Measurements from ENCODE around the gene TAOK2. TPM values are rescaled to one million over a fixed set of nuclear protein-coding genes. Genes with fewer than 3 reads are reported as not detected.
"Not testable (repeated sequence)": the region's sequence is repeated elsewhere in the genome, so short reads cannot be mapped to it uniquely, and the experiment has no call there.

The TAOK2 gene
- total RNA-seq, 4 donors from 2014 or later, result 51.3 to 88.8 (median 66.0) TPM

DNA sequence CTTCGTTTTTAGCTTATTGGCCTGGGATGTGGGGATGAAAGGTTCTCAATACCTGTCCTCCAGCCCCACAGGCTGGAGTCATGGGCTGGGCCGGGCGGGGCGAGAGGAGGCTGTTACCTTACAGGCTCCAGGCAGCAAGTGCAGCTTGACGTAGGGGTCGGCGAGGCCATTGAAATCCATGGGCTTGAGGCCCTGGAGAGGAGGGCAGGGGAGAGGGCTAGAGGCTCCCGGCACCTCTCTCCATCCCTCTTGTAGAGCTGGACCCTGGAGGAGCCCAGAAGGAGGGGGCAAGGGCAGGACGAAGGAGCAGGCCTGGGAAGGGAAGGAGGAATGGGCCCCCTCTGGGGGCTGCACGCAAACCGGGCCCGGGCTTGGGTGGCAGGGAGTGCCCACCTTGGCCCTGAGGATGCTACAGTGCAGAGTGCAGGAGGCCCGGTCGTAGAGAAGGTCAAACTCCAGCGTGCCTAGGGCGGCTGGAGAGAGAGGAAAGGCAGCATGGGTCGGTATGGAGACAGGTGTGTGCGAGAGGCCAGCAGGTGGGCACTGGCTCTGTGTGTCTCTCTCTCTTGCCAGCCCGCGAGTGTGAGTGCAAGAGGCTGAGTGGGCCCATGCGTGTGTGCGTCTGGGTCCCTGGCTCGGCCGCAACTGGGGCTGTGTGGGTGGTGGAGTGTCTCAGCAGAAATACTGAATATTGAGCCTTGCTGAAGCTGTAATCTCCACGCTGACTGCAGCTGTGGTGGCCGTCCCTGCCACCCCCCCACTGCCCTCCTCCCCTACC is 35.6 kb downstream of the TAOK2 start:
- no peak overlapping the region for H3K4me3 ChIP-seq
- DNase-seq (ENCODE audit: low spot score in 2 of 2), result no peak
- WGBS, 2 donors, result 44 to 53% methylated on average over 25 of the region's 26 CpGs
- no peak overlapping the region for H3K27ac ChIP-seq
- peaks cover 0 to 38% (median 12%) of the 10 kb centered on the region in 4 donors for H3K4me1 ChIP-seq
- no peaks in the 10 kb centered on the region for H3K9me3 ChIP-seq
- H3K27me3 ChIP-seq, result peaks cover 0 to 41% of the 10 kb centered on the region in 2 donors
- H3K36me3 ChIP-seq, result peaks cover 0 to 20% (median 0%) of the 10 kb centered on the region in 3 donors
- no peak for TF ChIP-seq POLR2A (IDR thresholded peaks at IDR 0.05)
- no peak for TF ChIP-seq EP300 (IDR thresholded peaks at IDR 0.05)
- TF ChIP-seq, protein P1, sequence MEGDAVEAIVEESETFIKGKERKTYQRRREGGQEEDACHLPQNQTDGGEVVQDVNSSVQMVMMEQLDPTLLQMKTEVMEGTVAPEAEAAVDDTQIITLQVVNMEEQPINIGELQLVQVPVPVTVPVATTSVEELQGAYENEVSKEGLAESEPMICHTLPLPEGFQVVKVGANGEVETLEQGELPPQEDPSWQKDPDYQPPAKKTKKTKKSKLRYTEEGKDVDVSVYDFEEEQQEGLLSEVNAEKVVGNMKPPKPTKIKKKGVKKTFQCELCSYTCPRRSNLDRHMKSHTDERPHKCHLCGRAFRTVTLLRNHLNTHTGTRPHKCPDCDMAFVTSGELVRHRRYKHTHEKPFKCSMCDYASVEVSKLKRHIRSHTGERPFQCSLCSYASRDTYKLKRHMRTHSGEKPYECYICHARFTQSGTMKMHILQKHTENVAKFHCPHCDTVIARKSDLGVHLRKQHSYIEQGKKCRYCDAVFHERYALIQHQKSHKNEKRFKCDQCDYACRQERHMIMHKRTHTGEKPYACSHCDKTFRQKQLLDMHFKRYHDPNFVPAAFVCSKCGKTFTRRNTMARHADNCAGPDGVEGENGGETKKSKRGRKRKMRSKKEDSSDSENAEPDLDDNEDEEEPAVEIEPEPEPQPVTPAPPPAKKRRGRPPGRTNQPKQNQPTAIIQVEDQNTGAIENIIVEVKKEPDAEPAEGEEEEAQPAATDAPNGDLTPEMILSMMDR (IDR thresholded peaks at IDR 0.05), result no peak

DNA sequence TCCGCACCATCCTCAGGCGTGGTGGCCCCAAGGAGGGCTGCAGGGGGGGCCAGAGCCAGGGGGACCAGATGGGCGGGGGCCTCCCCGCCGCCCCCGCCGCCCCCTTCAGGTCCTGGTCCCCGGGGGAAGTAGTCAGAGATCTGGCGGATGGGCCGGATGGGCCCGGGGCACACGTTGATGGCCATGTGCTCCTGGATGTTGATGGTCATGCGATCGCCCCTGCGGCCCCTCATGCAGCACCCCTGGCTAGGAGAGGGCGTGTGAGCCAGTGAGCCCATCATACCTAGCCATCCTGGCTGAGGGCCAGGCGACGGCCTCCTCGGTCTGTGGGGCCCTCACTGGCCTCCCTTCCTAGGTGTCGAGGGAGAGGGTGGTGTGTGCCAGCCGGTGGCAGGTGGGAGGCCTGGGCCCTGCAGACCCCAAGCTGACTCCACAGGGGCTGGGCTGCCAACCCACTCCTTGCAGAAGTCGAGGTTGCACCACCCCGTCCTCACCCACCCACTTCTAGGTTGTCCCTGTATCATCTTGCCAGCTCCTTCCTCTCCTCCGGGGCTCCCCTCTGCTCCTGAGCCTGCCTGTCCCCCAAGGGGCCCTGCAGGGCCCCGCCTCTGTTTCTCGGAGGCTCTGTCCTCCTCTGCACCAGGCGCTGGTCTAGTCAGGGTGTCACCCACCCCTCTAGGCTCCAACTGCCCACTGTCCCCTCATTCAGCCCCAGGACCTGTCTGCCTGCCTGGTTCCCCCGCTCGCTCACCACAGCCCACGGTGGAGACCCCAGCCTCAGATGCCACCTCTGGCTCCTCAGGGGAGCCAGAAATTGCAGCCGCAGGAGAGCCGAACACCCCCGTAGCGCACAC is 36.5 kb downstream of the TAOK2 start:
- no peak overlapping the region for H3K27ac ChIP-seq
- H3K4me1 ChIP-seq, result peaks cover 0 to 32% (median 12%) of the 10 kb centered on the region in 4 donors
- H3K9me3 ChIP-seq, result no peaks in the 10 kb centered on the region
- 11 to 15% methylated on average over 17 to 24 of the region's 34 CpGs for WGBS, 2 donors
- no peak for DNase-seq (ENCODE audit: low spot score in 2 of 2)
- TF ChIP-seq EP300 (IDR thresholded peaks at IDR 0.05), result no peak
- no peak for TF ChIP-seq POLR2A (IDR thresholded peaks at IDR 0.05)
- TF ChIP-seq, protein P1 (IDR thresholded peaks at IDR 0.05), result no peak
- H3K27me3 ChIP-seq, result peaks cover 0 to 41% of the 10 kb centered on the region in 2 donors
- peaks cover 0 to 16% (median 0%) of the 10 kb centered on the region in 3 donors for H3K36me3 ChIP-seq
- H3K4me3 ChIP-seq, result peak overlapping the region in 3 of 4 donors; percentile 29 to 47 (median 35)

DNA sequence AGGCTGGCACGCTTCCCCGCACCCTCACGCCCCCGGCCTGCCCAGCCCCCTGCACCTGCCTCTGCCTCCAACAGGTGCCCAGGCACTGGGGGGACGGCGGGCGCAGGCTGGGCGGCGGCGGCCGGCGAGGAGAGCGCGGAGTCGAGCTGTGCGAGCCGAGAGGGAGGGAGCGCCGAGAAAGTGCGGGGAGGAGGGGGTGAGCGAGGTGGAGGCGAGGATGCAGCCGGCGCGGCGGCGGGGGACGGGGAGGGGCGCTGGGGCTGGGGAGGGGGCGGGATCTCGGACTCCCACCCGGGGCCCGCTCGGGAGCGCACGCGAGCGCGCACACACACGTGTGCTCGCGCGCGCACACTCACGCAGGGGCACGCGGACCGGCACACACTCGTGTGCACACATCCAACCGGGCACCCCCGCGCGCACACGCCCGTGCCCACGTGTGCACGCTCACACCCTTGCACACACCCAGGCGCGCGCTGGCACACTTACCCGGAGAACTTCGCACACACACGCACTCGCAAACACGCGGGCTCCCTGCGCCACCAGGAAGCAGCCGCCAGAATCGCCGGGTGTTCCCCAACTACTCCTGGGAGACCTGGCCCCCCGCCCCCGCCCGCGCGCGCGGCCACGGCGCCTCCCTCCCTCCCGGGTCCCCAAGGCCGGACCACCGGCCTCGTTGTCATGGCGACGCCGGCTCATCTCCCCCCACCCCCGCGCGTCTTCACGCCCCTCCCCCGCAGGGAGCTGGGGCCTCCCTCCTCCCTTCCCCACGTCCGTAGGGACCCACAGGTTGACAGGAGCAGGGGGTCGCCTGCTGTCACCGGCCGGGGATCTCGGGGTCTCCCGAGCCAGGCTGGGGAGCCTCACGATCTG is 37.4 kb downstream of the TAOK2 start, which contains the start of gene DOC2A:
DOC2A (minus strand) TSS at position 184 of the 870 bp plus-strand sequence. CDS start 805 bp downstream, outside the sequence.
- H3K27me3 ChIP-seq, result peaks cover 0 to 41% of the 10 kb centered on the region in 2 donors
- WGBS, 2 donors, result 1% methylated on average over 55 of the region's 99 CpGs

DNA sequence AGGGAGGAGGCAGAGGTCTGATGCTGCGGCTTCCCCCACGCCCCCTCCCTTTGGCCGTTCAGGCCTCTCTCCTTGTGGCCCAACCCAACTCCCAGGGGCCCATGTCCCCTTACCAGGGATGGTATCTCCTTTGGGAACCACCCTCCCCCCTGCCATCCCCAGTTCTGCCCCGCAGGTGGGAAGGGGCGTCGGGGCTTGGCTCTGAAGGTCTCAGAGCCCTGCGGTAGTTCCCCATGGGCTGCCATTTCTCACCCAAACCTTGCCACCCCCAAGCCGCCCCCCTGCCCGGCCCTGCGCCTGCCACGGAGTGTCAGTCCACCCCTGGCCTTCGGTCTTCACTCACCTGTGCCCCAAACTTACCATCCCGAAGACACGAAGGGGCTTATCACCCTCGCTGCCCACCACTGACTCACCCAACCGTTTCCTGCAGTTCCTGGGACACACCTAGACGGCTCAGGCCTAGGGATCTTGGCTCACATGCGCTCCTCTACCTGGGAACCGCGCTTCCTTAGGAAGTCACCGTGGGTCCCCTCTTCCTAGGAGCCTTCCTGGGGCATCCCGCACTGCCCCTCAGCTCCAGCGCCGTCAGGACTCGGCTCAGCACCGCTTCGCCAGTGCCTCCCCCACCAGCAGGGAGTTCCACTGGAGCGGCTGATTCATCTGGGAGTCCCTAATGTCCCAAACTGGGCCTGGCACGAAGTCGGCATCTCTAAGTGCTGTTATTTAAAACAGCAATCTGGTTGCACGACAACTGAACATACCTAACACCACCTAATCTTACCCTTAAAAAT is 38.2 kb downstream of the TAOK2 start:
- Histone ChIP-seq H3K9me3 (no peaks in the 10 kb centered on the region), H3K4me3 (peak overlapping the region in 1 of 4 donors; percentile 35), H3K4me1 (peaks cover 0 to 25% (median 12%) of the 10 kb centered on the region in 4 donors), H3K36me3 (peaks cover 0 to 1% (median 0%) of the 10 kb centered on the region in 3 donors), H3K27ac (no peak overlapping the region), H3K27me3 (peaks cover 0 to 41% of the 10 kb centered on the region in 2 donors)
- TF ChIP-seq, protein P1 (IDR thresholded peaks at IDR 0.05), result no peak
- TF ChIP-seq POLR2A (IDR thresholded peaks at IDR 0.05) (no peak), EP300 (IDR thresholded peaks at IDR 0.05) (no peak)
- WGBS, 2 donors, result 18 to 28% methylated on average over 30 to 31 of the region's 31 CpGs
- no peak for DNase-seq (ENCODE audit: low spot score in 2 of 2)

More for the DNA sequence above, 37.4 kb downstream of the TAOK2 start, which contains the start of gene DOC2A:
- no peak within 1 kb of the TSS for H3K27ac ChIP-seq
- TF ChIP-seq POLR2A (IDR thresholded peaks at IDR 0.05) (no peak), EP300 (IDR thresholded peaks at IDR 0.05) (no peak)
- TF ChIP-seq, protein P1 (IDR thresholded peaks at IDR 0.05), result no peak
- H3K4me3 ChIP-seq, result peak within 1 kb of the TSS; percentile 6 to 47 (median 32)
- H3K36me3 ChIP-seq, result peaks cover 0 to 9% (median 0%) of the 10 kb centered on the region in 3 donors
- H3K9me3 ChIP-seq, result no peaks in the 10 kb centered on the region
- no peak for DNase-seq (ENCODE audit: low spot score in 2 of 2)
- peaks cover 0 to 25% (median 12%) of the 10 kb centered on the region in 4 donors for H3K4me1 ChIP-seq

DNA sequence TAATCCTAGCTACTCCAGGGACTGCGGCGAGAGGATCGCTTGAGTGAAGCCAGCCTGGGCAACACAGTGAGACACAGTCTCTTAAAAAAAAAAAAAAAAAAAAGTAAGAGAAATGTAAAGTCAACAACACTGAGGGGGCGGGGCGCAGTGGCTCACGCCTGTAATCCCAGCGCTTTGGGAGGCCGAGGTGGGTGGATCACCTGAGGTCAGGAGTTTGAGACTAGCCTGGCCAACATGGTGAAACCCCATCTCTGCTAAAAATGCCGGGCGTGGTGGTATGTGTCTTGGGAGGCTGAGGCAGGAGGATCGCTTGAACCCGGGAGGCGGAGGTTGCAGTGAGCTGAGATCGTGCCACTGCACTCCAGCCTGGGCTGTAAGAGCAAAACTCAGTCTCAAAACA is 38.9 kb downstream of the TAOK2 start:
- H3K36me3 ChIP-seq; H3K4me3 ChIP-seq; H3K9me3 ChIP-seq; DNase-seq (ENCODE audit: low spot score in 2 of 2); H3K27ac ChIP-seq: not testable (repeated sequence)
- H3K4me1 ChIP-seq, result peaks cover 0 to 25% (median 12%) of the 10 kb centered on the region in 4 donors
- WGBS, 2 donors, result 85 to 88% methylated on average over 14 of the region's 14 CpGs
- peaks cover 0 to 41% of the 10 kb centered on the region in 2 donors for H3K27me3 ChIP-seq

DNA sequence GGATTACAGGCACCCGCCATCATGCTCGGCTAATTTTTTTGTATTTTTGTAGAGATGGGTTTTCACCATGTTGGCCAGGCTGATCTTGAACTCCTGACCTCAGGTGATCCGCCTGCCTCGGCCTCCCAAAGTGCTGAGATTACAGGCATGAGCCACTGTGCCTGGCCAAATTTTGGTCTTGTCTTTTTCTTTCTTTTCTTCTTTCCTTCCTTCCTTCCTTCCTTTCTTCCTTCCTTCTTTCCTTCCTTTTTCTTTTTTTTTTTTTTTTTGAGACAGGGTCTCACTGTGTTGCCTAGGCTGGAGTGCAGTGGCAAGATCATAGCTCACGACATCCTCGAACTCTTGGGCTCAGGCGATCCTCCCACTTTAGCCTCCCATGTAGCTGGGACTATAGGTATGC is 41.8 kb downstream of the TAOK2 start:
- H3K4me3 ChIP-seq; DNase-seq (ENCODE audit: low spot score in 2 of 2); H3K36me3 ChIP-seq; H3K27ac ChIP-seq; H3K9me3 ChIP-seq: not testable (repeated sequence)
- 82 to 88% methylated on average over 7 of the region's 7 CpGs for WGBS, 2 donors
- Histone ChIP-seq H3K4me1 (peaks cover 0 to 12% (median 9%) of the 10 kb centered on the region in 4 donors), H3K27me3 (peaks cover 0 to 25% of the 10 kb centered on the region in 2 donors)

Measured in tibial nerve (tissue), 4 donors.